Mononuclear cell (primary cell): Measurements from ENCODE around the gene MYO18A. TPM values are rescaled to one million over a fixed set of nuclear protein-coding genes. Genes with fewer than 3 reads are reported as not detected.
"Not testable (repeated sequence)": the region's sequence is repeated elsewhere in the genome, so short reads cannot be mapped to it uniquely, and the experiment has no call there.

Source experiments
- H3K27me3 ChIP-seq: 2 replicates; pipeline ENCODE4 v1.6.0; 2011; ENCODE audit warnings: low read length, control low read depth; ENCODE audit not compliant: insufficient read depth
- H3K4me1 ChIP-seq: 2 replicates; pipeline ENCODE4 v1.5.1; 2011; ENCODE audit warnings: mild to moderate bottlenecking, low read length, control low read depth; ENCODE audit not compliant: insufficient read depth
- H3K4me3 ChIP-seq: 2 replicates; pipeline ENCODE4 v1.5.1; 2011; ENCODE audit warnings: mild to moderate bottlenecking, low read length, moderate library complexity
- H3K9me3 ChIP-seq: 2 replicates; pipeline ENCODE4 v1.5.1; 2011; ENCODE audit warnings: low read depth, mild to moderate bottlenecking, control low read depth, low read length
- total RNA-seq: library from RNA; depleted of rRNA; stranded (reverse); fragments of >200 nt; gene quantifications from one replicate; pipeline ENCODE4 v1.2.3, GENCODE V29; 2012

The MYO18A gene
- total RNA-seq, 1 donor, result 40.1 TPM

- H3K4me3 ChIP-seq, result not testable (repeated sequence)
- H3K4me1 ChIP-seq, result peaks cover 11% of the 10 kb centered on the region
These were observed 24.0 kb upstream of the MYO18A start for GRCh38 chr17:29204068-29204804.

DNA sequence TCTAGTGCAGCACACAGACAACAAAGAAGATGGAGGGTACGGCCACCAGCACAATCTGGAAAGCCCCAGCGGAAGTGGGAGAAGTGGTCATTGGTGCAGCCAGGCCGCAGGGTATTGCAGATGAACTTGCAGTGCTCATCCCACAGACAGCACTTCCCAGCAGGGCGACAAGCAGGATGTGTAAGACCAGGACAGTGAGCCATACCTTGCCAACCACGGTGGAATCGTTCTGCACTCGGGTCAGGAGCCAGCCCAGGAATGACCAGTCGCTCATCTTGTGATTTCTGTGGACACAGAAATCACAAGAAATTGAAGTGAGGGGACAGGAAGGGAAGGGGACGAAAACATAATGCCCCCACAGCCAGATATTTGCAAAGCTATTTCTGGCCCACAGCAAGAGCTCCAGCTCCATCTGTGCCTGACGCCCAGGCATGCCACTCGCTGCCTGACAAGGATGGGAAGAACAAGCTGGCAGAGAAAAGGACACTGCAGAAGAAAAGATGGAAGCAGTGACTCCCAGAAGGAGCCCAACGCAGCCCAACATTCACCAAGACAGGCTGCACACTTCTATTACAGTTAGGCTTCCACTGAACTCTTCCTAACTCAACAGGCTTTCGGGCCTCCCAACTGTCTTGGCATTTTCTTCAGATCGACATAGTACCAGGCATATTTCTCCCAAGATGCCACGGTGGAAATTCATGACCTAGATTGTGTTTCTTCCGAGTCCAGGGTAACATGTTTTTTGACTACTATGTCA, 17.5 kb upstream of the MYO18A start:
- H3K4me3 ChIP-seq, result no peak overlapping the region
- no peaks in the 10 kb centered on the region for H3K9me3 ChIP-seq
- H3K4me1 ChIP-seq, result peaks cover 48% of the 10 kb centered on the region
- no peaks in the 10 kb centered on the region for H3K27me3 ChIP-seq

More at GRCh38 chr17:29204068-29204804, 24.0 kb upstream of the MYO18A start:
- H3K27me3 ChIP-seq, H3K9me3 ChIP-seq: not testable (repeated sequence)

DNA sequence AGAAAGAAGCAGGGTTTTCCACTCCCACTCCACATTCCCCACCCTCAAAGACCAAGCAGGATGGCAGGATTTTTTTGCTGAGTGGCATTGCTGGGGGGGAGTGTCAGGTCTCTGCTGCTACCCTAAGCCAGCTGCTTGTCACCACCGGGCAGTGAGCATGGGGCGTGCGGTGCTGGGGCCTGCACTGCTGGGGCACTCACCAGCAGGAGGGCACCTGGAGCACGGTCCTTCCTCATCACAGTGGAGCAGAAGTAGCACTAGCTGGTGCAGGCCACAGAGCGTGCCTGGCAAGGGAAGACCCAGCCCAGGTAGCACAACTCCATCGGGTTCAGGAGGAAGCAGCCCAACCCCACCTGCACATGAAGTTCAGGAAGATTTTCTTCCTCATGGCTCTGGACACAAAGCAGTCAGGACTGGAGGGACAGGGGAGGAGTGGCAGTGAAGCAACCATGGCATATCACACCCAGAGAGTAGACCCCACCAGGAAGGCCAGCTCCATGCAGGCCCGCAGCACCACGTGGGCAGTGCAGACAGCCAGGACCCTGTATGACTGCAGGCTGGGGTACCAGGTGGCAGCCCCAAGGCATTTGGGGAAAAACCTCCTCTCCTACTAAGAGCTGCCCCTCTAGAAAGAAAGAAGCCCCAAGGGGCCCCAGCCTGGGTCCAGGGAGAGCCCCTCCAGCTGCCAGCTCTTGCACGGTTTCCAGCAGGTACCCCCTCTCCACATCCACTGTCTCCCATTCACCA, 16.7 kb upstream of the MYO18A start:
- H3K9me3 ChIP-seq, result no peaks in the 10 kb centered on the region
- no peaks in the 10 kb centered on the region for H3K27me3 ChIP-seq
- no peak overlapping the region for H3K4me3 ChIP-seq
- H3K4me1 ChIP-seq, result peaks cover 48% of the 10 kb centered on the region

GRCh38 chr17:29195465-29196081, 15.4 kb upstream of the MYO18A start:
- no peaks in the 10 kb centered on the region for H3K9me3 ChIP-seq
- no peaks in the 10 kb centered on the region for H3K27me3 ChIP-seq
- H3K4me1 ChIP-seq, result peaks cover 48% of the 10 kb centered on the region
- no peak overlapping the region for H3K4me3 ChIP-seq

DNA sequence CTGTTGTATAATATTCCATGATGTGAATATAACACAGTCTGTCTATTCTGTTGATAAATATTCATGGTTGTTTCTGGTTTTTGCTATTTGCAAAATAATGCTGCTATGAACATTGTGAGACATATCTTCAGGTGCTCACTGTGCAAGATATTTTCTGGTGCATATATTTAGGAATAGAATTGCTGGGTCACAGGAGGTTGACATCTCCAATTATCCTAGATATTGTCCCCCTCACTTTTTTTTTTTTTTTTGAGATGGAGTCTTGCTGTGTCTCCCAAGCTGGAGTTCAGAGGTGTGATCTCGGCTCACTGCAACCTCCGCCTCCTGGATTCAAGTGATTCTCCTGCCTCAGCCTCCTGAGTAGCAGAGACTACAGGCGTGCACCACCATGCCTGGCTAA, 14.5 kb upstream of the MYO18A start:
- H3K4me1 ChIP-seq, result peaks cover 40% of the 10 kb centered on the region
- no peak overlapping the region for H3K4me3 ChIP-seq
- H3K9me3 ChIP-seq, result no peaks in the 10 kb centered on the region
- H3K27me3 ChIP-seq, result no peaks in the 10 kb centered on the region

GRCh38 chr17:29193146-29193545, 12.9 kb upstream of the MYO18A start:
- no peak overlapping the region for H3K4me3 ChIP-seq
- H3K9me3 ChIP-seq, result no peaks in the 10 kb centered on the region
- H3K4me1 ChIP-seq, result peaks cover 37% of the 10 kb centered on the region
- H3K27me3 ChIP-seq, result no peaks in the 10 kb centered on the region

DNA sequence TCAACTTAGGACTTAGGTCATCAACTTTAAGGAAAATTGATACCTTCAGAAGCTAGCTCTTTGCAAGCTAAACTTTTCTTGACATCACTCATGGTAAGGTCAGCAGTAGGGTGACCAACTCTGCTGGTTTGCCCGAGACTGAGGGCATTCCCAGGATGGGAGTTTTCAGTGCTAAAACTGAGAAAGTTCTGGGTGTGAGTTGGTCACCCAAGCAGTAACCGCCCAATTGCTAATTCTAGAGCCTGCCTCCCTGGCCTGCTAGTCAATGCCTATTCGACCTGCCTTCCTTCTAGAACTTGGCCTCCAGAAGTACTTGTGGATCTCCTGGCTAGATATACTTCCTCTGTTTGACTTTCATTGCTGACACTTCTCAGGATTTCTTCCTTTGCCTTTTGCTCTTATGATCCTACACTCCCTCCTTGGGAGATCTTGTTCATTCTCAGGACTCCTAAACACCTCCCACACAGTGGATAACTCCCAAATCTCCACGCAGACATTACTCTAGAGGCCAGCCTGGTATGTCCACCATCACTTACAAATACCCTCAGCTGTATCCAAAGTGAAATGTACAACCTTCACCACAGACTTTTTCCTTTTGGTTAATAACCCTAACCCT, 10.5 kb upstream of the MYO18A start:
- Histone ChIP-seq H3K27me3 (no peaks in the 10 kb centered on the region), H3K9me3 (no peaks in the 10 kb centered on the region), H3K4me3 (no peak overlapping the region), H3K4me1 (peaks cover 19% of the 10 kb centered on the region)

- Histone ChIP-seq H3K4me3 (no peak overlapping the region), H3K27me3 (no peaks in the 10 kb centered on the region), H3K9me3 (no peaks in the 10 kb centered on the region), H3K4me1 (peaks cover 12% of the 10 kb centered on the region)
These were observed 9.8 kb upstream of the MYO18A start for GRCh38 chr17:29190039-29190438.

- Histone ChIP-seq H3K27me3 (no peaks in the 10 kb centered on the region), H3K4me1 (peaks cover 7% of the 10 kb centered on the region), H3K4me3 (no peak overlapping the region), H3K9me3 (no peaks in the 10 kb centered on the region)
These were observed 9.2 kb upstream of the MYO18A start for GRCh38 chr17:29189355-29189754.

GRCh38 chr17:29181226-29181625, 1.0 kb upstream of the MYO18A start:
- H3K4me1 ChIP-seq, result peaks cover 28% of the 10 kb centered on the region
- H3K4me3 ChIP-seq, result no peak overlapping the region
- H3K27me3 ChIP-seq, result no peaks in the 10 kb centered on the region
- no peaks in the 10 kb centered on the region for H3K9me3 ChIP-seq

DNA sequence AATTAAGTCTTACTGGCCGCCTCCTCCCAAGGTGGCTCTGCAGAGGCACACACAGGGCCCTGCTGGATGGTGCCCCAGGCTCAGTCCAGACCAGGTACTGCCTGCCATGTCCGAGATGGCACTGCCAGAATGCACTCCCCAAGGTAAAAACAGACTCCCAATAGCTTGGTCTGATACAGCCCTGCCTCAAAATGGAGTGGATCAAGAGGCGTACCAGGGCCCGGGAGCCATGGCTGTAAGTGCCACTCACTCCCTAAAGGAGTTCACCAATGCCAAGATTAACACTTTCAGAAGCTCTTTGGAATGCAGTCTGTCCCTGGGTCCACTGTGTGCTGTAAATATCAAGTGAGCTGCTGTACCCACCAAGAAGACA, 576 bp upstream of the MYO18A start:
- H3K4me3 ChIP-seq, result no peak overlapping the region

GRCh38 chr17:29179232-29180033, 765 bp downstream of the MYO18A start:
- Histone ChIP-seq H3K27me3 (no peaks in the 10 kb centered on the region), H3K4me1 (peaks cover 33% of the 10 kb centered on the region), H3K9me3 (no peaks in the 10 kb centered on the region), H3K4me3 (no peak overlapping the region)

More for the DNA sequence above, 576 bp upstream of the MYO18A start:
- Histone ChIP-seq H3K4me1 (peaks cover 32% of the 10 kb centered on the region), H3K9me3 (no peaks in the 10 kb centered on the region), H3K27me3 (no peaks in the 10 kb centered on the region)

- Histone ChIP-seq H3K4me3 (no peak overlapping the region), H3K27me3 (no peaks in the 10 kb centered on the region), H3K4me1 (peaks cover 33% of the 10 kb centered on the region), H3K9me3 (no peaks in the 10 kb centered on the region)
These were observed 1.4 kb downstream of the MYO18A start for GRCh38 chr17:29178750-29179231.
